Measurements from ENCODE around the gene GPR137C.
"Not testable (repeated sequence)": the region's sequence is repeated elsewhere in the genome, so short reads cannot be mapped to it uniquely, and the experiment has no call there.

GPR137C gene

GRCh38 chr14:52546318-52546670 is 6.3 kb upstream of the GPR137C start:
- Histone ChIP-seq H3K27me3 (ENCODE audit: control insufficient read depth, insufficient read depth, low read length) (no peaks in the 10 kb centered on the region), H3K9me3 (replicated peaks; ENCODE audit: low read length) (no peaks in the 10 kb centered on the region), H3K4me1 (ENCODE audit: control insufficient read depth, insufficient read depth, low read length) (no peaks in the 10 kb centered on the region), H3K9ac (ENCODE audit: low read depth, low read length) (no peak overlapping the region), H3K36me3 (ENCODE audit: insufficient read depth, low read length) (no peaks in the 10 kb centered on the region), H3K4me3 (ENCODE audit: low read length) (no peak overlapping the region), H3K4me2 (ENCODE audit: low read length) (no peak overlapping the region)

GRCh38 chr14:52547027-52547426 is 5.6 kb upstream of the GPR137C start:
- Histone ChIP-seq H3K9me3 (replicated peaks; ENCODE audit: low read length) (no peaks in the 10 kb centered on the region), H3K4me1 (ENCODE audit: control insufficient read depth, insufficient read depth, low read length) (no peaks in the 10 kb centered on the region), H3K4me2 (ENCODE audit: low read length) (no peak overlapping the region), H3K9ac (ENCODE audit: low read depth, low read length) (no peak overlapping the region), H3K36me3 (ENCODE audit: insufficient read depth, low read length) (no peaks in the 10 kb centered on the region), H3K27me3 (ENCODE audit: control insufficient read depth, insufficient read depth, low read length) (no peaks in the 10 kb centered on the region), H3K4me3 (ENCODE audit: low read length) (no peak overlapping the region)

- Histone ChIP-seq H3K4me2 (ENCODE audit: low read length) (no peak overlapping the region), H3K4me3 (ENCODE audit: low read length) (no peak overlapping the region), H3K36me3 (ENCODE audit: insufficient read depth, low read length) (no peaks in the 10 kb centered on the region), H3K9me3 (replicated peaks; ENCODE audit: low read length) (no peaks in the 10 kb centered on the region), H3K4me1 (ENCODE audit: control insufficient read depth, insufficient read depth, low read length) (no peaks in the 10 kb centered on the region), H3K27me3 (ENCODE audit: control insufficient read depth, insufficient read depth, low read length) (no peaks in the 10 kb centered on the region), H3K9ac (ENCODE audit: low read depth, low read length) (no peak overlapping the region)
Observed at GRCh38 chr14:52547526-52547925, 5.1 kb upstream of the GPR137C start.

GRCh38 chr14:52550661-52551060 is 2.0 kb upstream of the GPR137C start:
- Histone ChIP-seq H3K9ac (ENCODE audit: low read depth, low read length) (no peak overlapping the region), H3K27me3 (ENCODE audit: control insufficient read depth, insufficient read depth, low read length) (no peaks in the 10 kb centered on the region), H3K4me1 (ENCODE audit: control insufficient read depth, insufficient read depth, low read length) (no peaks in the 10 kb centered on the region), H3K4me2 (ENCODE audit: low read length) (no peak overlapping the region), H3K36me3 (ENCODE audit: insufficient read depth, low read length) (no peaks in the 10 kb centered on the region), H3K4me3 (ENCODE audit: low read length) (no peak overlapping the region), H3K9me3 (replicated peaks; ENCODE audit: low read length) (no peaks in the 10 kb centered on the region)

- no peaks in the 10 kb centered on the region for H3K4me1 ChIP-seq (ENCODE audit: control insufficient read depth, insufficient read depth, low read length)
- H3K9ac ChIP-seq (ENCODE audit: low read depth, low read length) = peak overlapping the region; percentile 81
- peak overlapping the region; percentile 91 for H3K4me2 ChIP-seq (ENCODE audit: low read length)
- H3K4me3 ChIP-seq (ENCODE audit: low read length) = peak overlapping the region; percentile 81
- no peaks in the 10 kb centered on the region for H3K27me3 ChIP-seq (ENCODE audit: control insufficient read depth, insufficient read depth, low read length)
- no peaks in the 10 kb centered on the region for H3K36me3 ChIP-seq (ENCODE audit: insufficient read depth, low read length)
- no peaks in the 10 kb centered on the region for H3K9me3 ChIP-seq (replicated peaks; ENCODE audit: low read length)
Observed at GRCh38 chr14:52551205-52551604, 1.4 kb upstream of the GPR137C start.

GRCh38 chr14:52551696-52552062 is 957 bp upstream of the GPR137C start:
- no peaks in the 10 kb centered on the region for H3K36me3 ChIP-seq (ENCODE audit: insufficient read depth, low read length)

GRCh38 chr14:52553002-52553670 is 500 bp downstream of the GPR137C start:
- Histone ChIP-seq H3K4me3 (ENCODE audit: low read length) (peak overlapping the region; percentile 83), H3K9ac (ENCODE audit: low read depth, low read length) (peak overlapping the region; percentile 35), H3K4me1 (ENCODE audit: control insufficient read depth, insufficient read depth, low read length) (no peaks in the 10 kb centered on the region), H3K27me3 (ENCODE audit: control insufficient read depth, insufficient read depth, low read length) (no peaks in the 10 kb centered on the region), H3K4me2 (ENCODE audit: low read length) (peak overlapping the region; percentile 87), H3K36me3 (ENCODE audit: insufficient read depth, low read length) (no peaks in the 10 kb centered on the region), H3K9me3 (replicated peaks; ENCODE audit: low read length) (no peaks in the 10 kb centered on the region)

More at GRCh38 chr14:52551696-52552062, 957 bp upstream of the GPR137C start:
- peak overlapping the region; percentile 81 for H3K9ac ChIP-seq (ENCODE audit: low read depth, low read length)
- no peaks in the 10 kb centered on the region for H3K27me3 ChIP-seq (ENCODE audit: control insufficient read depth, insufficient read depth, low read length)
- H3K9me3 ChIP-seq (replicated peaks; ENCODE audit: low read length) = no peaks in the 10 kb centered on the region
- no peaks in the 10 kb centered on the region for H3K4me1 ChIP-seq (ENCODE audit: control insufficient read depth, insufficient read depth, low read length)
- peak overlapping the region; percentile 91 for H3K4me2 ChIP-seq (ENCODE audit: low read length)
- peak overlapping the region; percentile 81 for H3K4me3 ChIP-seq (ENCODE audit: low read length)

- Histone ChIP-seq H3K4me3 (ENCODE audit: low read length) (peak overlapping the region; percentile 83), H3K4me1 (ENCODE audit: control insufficient read depth, insufficient read depth, low read length) (no peaks in the 10 kb centered on the region), H3K27me3 (ENCODE audit: control insufficient read depth, insufficient read depth, low read length) (no peaks in the 10 kb centered on the region), H3K9ac (ENCODE audit: low read depth, low read length) (peak overlapping the region; percentile 35), H3K9me3 (replicated peaks; ENCODE audit: low read length) (no peaks in the 10 kb centered on the region), H3K4me2 (ENCODE audit: low read length) (peak overlapping the region; percentile 87), H3K36me3 (ENCODE audit: insufficient read depth, low read length) (no peaks in the 10 kb centered on the region)
Observed at GRCh38 chr14:52553671-52554575, 1.3 kb downstream of the GPR137C start.

- no peak overlapping the region for H3K9ac ChIP-seq (ENCODE audit: low read depth, low read length)
- no peaks in the 10 kb centered on the region for H3K36me3 ChIP-seq (ENCODE audit: insufficient read depth, low read length)
- H3K4me1 ChIP-seq (ENCODE audit: control insufficient read depth, insufficient read depth, low read length) = peaks cover 6% of the 10 kb centered on the region
- H3K4me3 ChIP-seq (ENCODE audit: low read length) = no peak overlapping the region
- no peak overlapping the region for H3K4me2 ChIP-seq (ENCODE audit: low read length)
- no peaks in the 10 kb centered on the region for H3K9me3 ChIP-seq (replicated peaks; ENCODE audit: low read length)
- H3K27me3 ChIP-seq (ENCODE audit: control insufficient read depth, insufficient read depth, low read length) = no peaks in the 10 kb centered on the region
Observed at GRCh38 chr14:52558688-52559087, 6.1 kb downstream of the GPR137C start.

- H3K9me3 ChIP-seq (replicated peaks; ENCODE audit: low read length) = no peaks in the 10 kb centered on the region
- H3K4me2 ChIP-seq (ENCODE audit: low read length) = no peak overlapping the region
- no peaks in the 10 kb centered on the region for H3K36me3 ChIP-seq (ENCODE audit: insufficient read depth, low read length)
Observed at GRCh38 chr14:52563120-52563519, 10.5 kb downstream of the GPR137C start.

GRCh38 chr14:52568454-52568853 is 15.8 kb downstream of the GPR137C start:
- H3K36me3 ChIP-seq (ENCODE audit: insufficient read depth, low read length); H3K4me3 ChIP-seq (ENCODE audit: low read length); H3K27me3 ChIP-seq (ENCODE audit: control insufficient read depth, insufficient read depth, low read length); H3K4me1 ChIP-seq (ENCODE audit: control insufficient read depth, insufficient read depth, low read length); H3K9ac ChIP-seq (ENCODE audit: low read depth, low read length); H3K4me2 ChIP-seq (ENCODE audit: low read length); H3K9me3 ChIP-seq (replicated peaks; ENCODE audit: low read length): not testable (repeated sequence)

More at GRCh38 chr14:52563120-52563519, 10.5 kb downstream of the GPR137C start:
- H3K4me3 ChIP-seq (ENCODE audit: low read length) = no peak overlapping the region
- H3K9ac ChIP-seq (ENCODE audit: low read depth, low read length) = no peak overlapping the region
- H3K4me1 ChIP-seq (ENCODE audit: control insufficient read depth, insufficient read depth, low read length) = peaks cover 6% of the 10 kb centered on the region
- no peaks in the 10 kb centered on the region for H3K27me3 ChIP-seq (ENCODE audit: control insufficient read depth, insufficient read depth, low read length)
